ENCODE results near the gene PRKCH. TPM values are rescaled to one million over a fixed set of nuclear protein-coding genes. Genes with fewer than 3 reads are reported as not detected.
A peak's percentile ranks its signal among the peaks of the same experiment; 100 is the strongest.

The PRKCH gene
- total and polyA plus RNA-seq, 2 of the 13 experiments (the other 11 are each of a cell fraction or from before 2014, with no cell fraction given), result 0.48 to 1.3 TPM

DNA sequence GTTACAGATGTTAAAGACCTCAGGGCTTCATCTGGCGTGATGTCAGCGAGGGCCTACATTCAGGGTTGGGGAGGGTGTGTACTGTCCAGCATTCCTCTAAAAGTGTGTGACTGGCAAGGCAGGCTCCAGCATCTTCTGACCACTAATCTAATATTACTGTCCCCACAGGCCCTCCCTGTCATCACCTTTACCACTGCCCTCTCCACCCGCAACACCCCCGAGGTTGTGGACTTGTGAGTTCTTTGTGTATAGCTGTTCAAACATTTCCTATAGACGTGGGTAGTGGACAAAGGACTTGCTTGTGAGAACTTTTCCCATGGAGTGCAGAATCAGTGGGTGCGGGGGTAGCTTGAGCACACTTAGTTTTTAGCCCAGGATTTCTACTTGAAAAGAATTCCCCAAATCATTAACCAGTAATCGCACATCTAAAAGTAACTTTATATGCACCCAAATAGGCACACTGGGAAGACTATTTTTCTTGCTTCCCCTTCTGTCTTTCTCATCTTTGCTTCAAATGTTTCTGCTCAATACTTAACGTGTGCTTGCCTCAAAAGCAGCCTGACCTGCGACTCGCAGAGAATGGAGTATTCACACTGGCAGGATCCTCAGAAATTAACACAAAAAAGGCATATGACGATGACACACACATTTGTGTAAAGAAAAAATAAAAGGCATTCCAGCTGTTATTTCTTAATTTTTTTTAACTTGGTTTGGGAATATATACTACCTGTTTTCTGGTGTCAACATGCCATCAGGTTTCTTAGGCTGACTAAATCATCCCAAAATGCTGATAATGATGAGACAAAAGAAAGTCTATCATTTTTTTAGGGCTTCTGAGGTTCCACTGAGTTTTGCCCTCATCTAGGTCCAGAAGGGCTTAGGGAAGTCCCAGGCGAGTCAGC lies 215.5 kb downstream of the PRKCH start (continued):
- TF ChIP-seq KDM5B (CRISPR knock-in tag; IDR thresholded peaks at IDR 0.05; ENCODE audit: borderline replicate concordance), result no peak
- peak; percentile 63 for TF ChIP-seq ASH2L (IDR thresholded peaks at IDR 0.05; ENCODE audit: insufficient read length, low read depth, low read length)
- no peak for TF ChIP-seq ZBTB3 (CRISPR knock-in tag; IDR thresholded peaks at IDR 0.05; ENCODE audit: borderline replicate concordance, low read depth)
- no peak for TF ChIP-seq ZFYVE20 (CRISPR knock-in tag; IDR thresholded peaks at IDR 0.05; ENCODE audit: borderline replicate concordance, low read depth)
- no peak for TF ChIP-seq JUND (CRISPR knock-in tag; IDR thresholded peaks at IDR 0.05)
- TF ChIP-seq SMAD9 (CRISPR knock-in tag; IDR thresholded peaks at IDR 0.05), result no peak
- no peak for TF ChIP-seq WIZ (CRISPR knock-in tag; IDR thresholded peaks at IDR 0.05)
- TF ChIP-seq TARDBP (CRISPR knock-in tag; IDR thresholded peaks at IDR 0.05), result no peak
- no peak for TF ChIP-seq ZBTB44 (CRISPR knock-in tag; IDR thresholded peaks at IDR 0.05)
- TF ChIP-seq ZNF292 (CRISPR knock-in tag; IDR thresholded peaks at IDR 0.05; ENCODE audit: borderline replicate concordance, low read depth), result peak; percentile 6; the same call in 1 of the 2 replicates
- TF ChIP-seq NCOA5 (CRISPR knock-in tag; IDR thresholded peaks at IDR 0.05), result no peak
- no peak for TF ChIP-seq ZNF354B (CRISPR knock-in tag; IDR thresholded peaks at IDR 0.05)
- peak; percentile 31; the same call in 1 of the 2 replicates for TF ChIP-seq HOXA5 (CRISPR knock-in tag; IDR thresholded peaks at IDR 0.05)
- no peak for TF ChIP-seq ZFP37 (CRISPR knock-in tag; IDR thresholded peaks at IDR 0.05; ENCODE audit: borderline replicate concordance)
- TF ChIP-seq ZBTB8A (CRISPR knock-in tag; IDR thresholded peaks at IDR 0.05; ENCODE audit: borderline replicate concordance, low read depth), result no peak
- no peak for TF ChIP-seq ATF7 (IDR thresholded peaks at IDR 0.05)
- no peak for TF ChIP-seq ATF7 (CRISPR knock-in tag; IDR thresholded peaks at IDR 0.05)
- peak; percentile 31; the same call in 1 of the 2 replicates for TF ChIP-seq SAP130 (CRISPR knock-in tag; IDR thresholded peaks at IDR 0.05; ENCODE audit: low read depth)
- TF ChIP-seq, protein P1, sequence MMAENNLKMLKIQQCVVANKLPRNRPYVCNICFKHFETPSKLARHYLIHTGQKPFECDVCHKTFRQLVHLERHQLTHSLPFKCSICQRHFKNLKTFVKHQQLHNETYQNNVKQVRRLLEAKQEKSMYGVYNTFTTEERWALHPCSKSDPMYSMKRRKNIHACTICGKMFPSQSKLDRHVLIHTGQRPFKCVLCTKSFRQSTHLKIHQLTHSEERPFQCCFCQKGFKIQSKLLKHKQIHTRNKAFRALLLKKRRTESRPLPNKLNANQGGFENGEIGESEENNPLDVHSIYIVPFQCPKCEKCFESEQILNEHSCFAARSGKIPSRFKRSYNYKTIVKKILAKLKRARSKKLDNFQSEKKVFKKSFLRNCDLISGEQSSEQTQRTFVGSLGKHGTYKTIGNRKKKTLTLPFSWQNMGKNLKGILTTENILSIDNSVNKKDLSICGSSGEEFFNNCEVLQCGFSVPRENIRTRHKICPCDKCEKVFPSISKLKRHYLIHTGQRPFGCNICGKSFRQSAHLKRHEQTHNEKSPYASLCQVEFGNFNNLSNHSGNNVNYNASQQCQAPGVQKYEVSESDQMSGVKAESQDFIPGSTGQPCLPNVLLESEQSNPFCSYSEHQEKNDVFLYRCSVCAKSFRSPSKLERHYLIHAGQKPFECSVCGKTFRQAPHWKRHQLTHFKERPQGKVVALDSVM (CRISPR knock-in tag; IDR thresholded peaks at IDR 0.05), result no peak
- no peak for TF ChIP-seq SNAPC4 (CRISPR knock-in tag; IDR thresholded peaks at IDR 0.05)
- TF ChIP-seq JDP2 (CRISPR knock-in tag; IDR thresholded peaks at IDR 0.05; ENCODE audit: borderline replicate concordance), result no peak
